ENCODE measurements around the gene DCDC2. TPM values are rescaled to one million over a fixed set of nuclear protein-coding genes. Genes with fewer than 3 reads are reported as not detected.

The DCDC2 gene
- total RNA-seq, 1 experiment from 2014 or later, result 191 TPM

DNA sequence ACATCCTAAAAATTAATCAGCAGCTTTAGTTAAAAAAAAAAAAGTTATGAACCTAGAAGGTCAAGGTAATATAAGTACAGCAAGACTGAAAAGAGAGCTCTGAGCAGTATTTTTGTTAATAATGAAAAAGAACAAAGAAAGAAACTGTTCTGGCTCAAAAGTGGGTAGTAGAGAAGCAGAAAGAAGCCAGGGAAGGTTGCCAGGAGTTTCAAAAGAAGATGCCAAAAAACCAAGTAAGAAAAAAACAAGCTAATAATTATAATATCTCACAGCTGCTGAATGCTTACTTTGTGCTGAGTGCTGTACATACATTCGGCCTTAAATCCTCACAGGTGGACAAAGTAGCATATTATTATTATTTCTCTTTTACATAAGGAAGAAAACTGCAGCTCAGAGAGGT lies 200.0 kb downstream of the DCDC2 start:
- ChIA-PET POLR2A (interaction anchor here (1.0 kb wide), 1 partner anchor 8 kb away, joined by 3 read pairs; no protein-coding TSS in a partner anchor), CTCF (no interaction called here)
- no TSS peak for BruUV-seq (replicated peaks)
- no peak overlapping the region for H3K27ac Mint-ChIP-seq (ENCODE audit: unreplicated experiment)
- no peaks in the 10 kb centered on the region for H3K27me3 Mint-ChIP-seq (ENCODE audit: insufficient read depth, unreplicated experiment)
- H3K4me3 ChIP-seq (ENCODE audit: low read depth, low read length), result no peak overlapping the region
- intact Hi-C loops (cut with micrococcal nuclease; ENCODE audit: unreplicated experiment), result no loop called here
- no peaks in the 10 kb centered on the region for H3K27me3 ChIP-seq (replicated peaks; ENCODE audit: control insufficient read depth, insufficient read depth, low read length)
- TF ChIP-seq, protein P1, sequence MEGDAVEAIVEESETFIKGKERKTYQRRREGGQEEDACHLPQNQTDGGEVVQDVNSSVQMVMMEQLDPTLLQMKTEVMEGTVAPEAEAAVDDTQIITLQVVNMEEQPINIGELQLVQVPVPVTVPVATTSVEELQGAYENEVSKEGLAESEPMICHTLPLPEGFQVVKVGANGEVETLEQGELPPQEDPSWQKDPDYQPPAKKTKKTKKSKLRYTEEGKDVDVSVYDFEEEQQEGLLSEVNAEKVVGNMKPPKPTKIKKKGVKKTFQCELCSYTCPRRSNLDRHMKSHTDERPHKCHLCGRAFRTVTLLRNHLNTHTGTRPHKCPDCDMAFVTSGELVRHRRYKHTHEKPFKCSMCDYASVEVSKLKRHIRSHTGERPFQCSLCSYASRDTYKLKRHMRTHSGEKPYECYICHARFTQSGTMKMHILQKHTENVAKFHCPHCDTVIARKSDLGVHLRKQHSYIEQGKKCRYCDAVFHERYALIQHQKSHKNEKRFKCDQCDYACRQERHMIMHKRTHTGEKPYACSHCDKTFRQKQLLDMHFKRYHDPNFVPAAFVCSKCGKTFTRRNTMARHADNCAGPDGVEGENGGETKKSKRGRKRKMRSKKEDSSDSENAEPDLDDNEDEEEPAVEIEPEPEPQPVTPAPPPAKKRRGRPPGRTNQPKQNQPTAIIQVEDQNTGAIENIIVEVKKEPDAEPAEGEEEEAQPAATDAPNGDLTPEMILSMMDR (IDR thresholded peaks at IDR 0.05; ENCODE audit: insufficient read depth in 1 of 2, low read depth in 1 of 2, low read length in 1 of 2, severe bottlenecking in 1 of 2, unreplicated experiment in 1 of 2), result no peak
- H3K4me1 ChIP-seq, result no peaks in the 10 kb centered on the region
- DNase-seq, result no peak
- H3K4me1 Mint-ChIP-seq (ENCODE audit: low read depth, unreplicated experiment), result no peaks in the 10 kb centered on the region
- no peaks in the 10 kb centered on the region for H3K9me3 Mint-ChIP-seq (ENCODE audit: unreplicated experiment)
- peaks cover 74% of the 10 kb centered on the region for H3K36me3 Mint-ChIP-seq (ENCODE audit: insufficient read depth, unreplicated experiment)
- H3K36me3 ChIP-seq (ENCODE audit: control insufficient read depth, insufficient read depth, low read length), result no peaks in the 10 kb centered on the region
- H3K4me3 Mint-ChIP-seq (ENCODE audit: unreplicated experiment), result no peak overlapping the region
- H3K9me3 ChIP-seq, result no peaks in the 10 kb centered on the region

DNA sequence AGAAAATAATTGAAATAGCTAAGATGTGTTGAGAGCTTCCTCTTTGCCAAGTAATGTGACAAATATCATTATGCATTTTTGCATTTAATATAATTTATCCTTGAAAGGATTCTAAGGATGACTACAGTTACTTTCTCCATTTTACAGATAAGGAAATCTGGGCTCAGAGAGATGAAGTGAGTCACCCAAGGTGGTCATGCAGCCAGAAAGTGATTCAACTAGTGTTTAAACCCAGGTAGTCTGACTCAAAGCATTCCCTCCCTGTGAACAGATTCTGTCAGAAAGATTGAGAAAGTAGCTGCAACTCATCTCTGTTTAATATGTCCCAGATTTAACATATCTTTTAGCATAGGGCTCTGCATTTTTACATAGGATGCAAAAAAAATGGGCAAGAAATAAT lies 203.7 kb downstream of the DCDC2 start:
- H3K4me1 ChIP-seq, result peaks cover 12% of the 10 kb centered on the region
- Mint-ChIP-seq H3K9me3 (ENCODE audit: unreplicated experiment) (peaks cover 22% of the 10 kb centered on the region), H3K4me1 (ENCODE audit: low read depth, unreplicated experiment) (peaks cover 25% of the 10 kb centered on the region), H3K27me3 (ENCODE audit: insufficient read depth, unreplicated experiment) (no peaks in the 10 kb centered on the region), H3K27ac (ENCODE audit: unreplicated experiment) (no peak overlapping the region), H3K36me3 (ENCODE audit: insufficient read depth, unreplicated experiment) (peaks cover 78% of the 10 kb centered on the region), H3K4me3 (ENCODE audit: unreplicated experiment) (no peak overlapping the region)
- H3K4me3 ChIP-seq (ENCODE audit: low read depth, low read length), result no peak overlapping the region
- intact Hi-C loops (cut with micrococcal nuclease; ENCODE audit: unreplicated experiment), result no loop called here
- H3K9me3 ChIP-seq, result 0 out of 2 replicates have a peak, but pooled peaks cover 2% of the 10 kb centered on the region
- TF ChIP-seq, protein P1 (IDR thresholded peaks at IDR 0.05; ENCODE audit: insufficient read depth in 1 of 2, low read depth in 1 of 2, low read length in 1 of 2, severe bottlenecking in 1 of 2, unreplicated experiment in 1 of 2), result no peak
- CTCF ChIA-PET, result no interaction called here
- no peaks in the 10 kb centered on the region; the same call in 1 of the 2 replicates for H3K36me3 ChIP-seq (ENCODE audit: control insufficient read depth, insufficient read depth, low read length)
- POLR2A ChIA-PET, result no interaction called here
- BruUV-seq (replicated peaks), result no TSS peak
- H3K27me3 ChIP-seq (replicated peaks; ENCODE audit: control insufficient read depth, insufficient read depth, low read length), result no peaks in the 10 kb centered on the region
- DNase-seq, result no peak

DNA sequence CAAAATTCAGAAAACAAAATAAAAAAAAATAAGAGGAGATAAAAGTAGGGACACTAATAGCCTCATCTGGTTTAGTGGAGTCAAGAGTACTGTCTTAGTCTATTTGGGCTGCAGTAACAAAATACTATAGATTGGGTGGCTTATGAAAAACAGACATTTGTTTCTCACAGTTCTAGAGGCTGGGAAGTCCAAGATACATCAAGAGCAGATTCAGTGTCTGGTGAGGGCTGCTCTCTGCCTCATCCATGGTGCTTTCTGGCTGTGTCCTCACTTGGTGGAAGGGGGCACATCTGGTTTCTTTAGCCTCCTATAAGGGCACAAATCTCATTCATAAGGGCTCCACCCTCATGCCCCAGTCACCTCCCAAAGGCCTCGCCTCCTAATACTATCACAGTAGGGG lies 205.8 kb downstream of the DCDC2 start:
- intact Hi-C loops (cut with micrococcal nuclease; ENCODE audit: unreplicated experiment), result no loop called here

More for the DNA sequence above, 205.8 kb downstream of the DCDC2 start:
- H3K9me3 Mint-ChIP-seq (ENCODE audit: unreplicated experiment), result peaks cover 22% of the 10 kb centered on the region
- H3K36me3 ChIP-seq (ENCODE audit: control insufficient read depth, insufficient read depth, low read length), result no peaks in the 10 kb centered on the region; the same call in 1 of the 2 replicates
- no TSS peak for BruUV-seq (replicated peaks)
- H3K27me3 ChIP-seq (replicated peaks; ENCODE audit: control insufficient read depth, insufficient read depth, low read length), result no peaks in the 10 kb centered on the region
- H3K4me3 Mint-ChIP-seq (ENCODE audit: unreplicated experiment), result no peak overlapping the region
- H3K27ac Mint-ChIP-seq (ENCODE audit: unreplicated experiment), result peak overlapping the region; percentile 27
- CTCF ChIA-PET, result no interaction called here
- POLR2A ChIA-PET, result no interaction called here
- TF ChIP-seq, protein P1 (IDR thresholded peaks at IDR 0.05; ENCODE audit: insufficient read depth in 1 of 2, low read depth in 1 of 2, low read length in 1 of 2, severe bottlenecking in 1 of 2, unreplicated experiment in 1 of 2), result no peak
- H3K27me3 Mint-ChIP-seq (ENCODE audit: insufficient read depth, unreplicated experiment), result no peaks in the 10 kb centered on the region
- no peak overlapping the region for H3K4me3 ChIP-seq (ENCODE audit: low read depth, low read length)
- H3K4me1 ChIP-seq, result peaks cover 29% of the 10 kb centered on the region
- DNase-seq, result no peak
- H3K4me1 Mint-ChIP-seq (ENCODE audit: low read depth, unreplicated experiment), result peaks cover 46% of the 10 kb centered on the region
- peaks cover 72% of the 10 kb centered on the region for H3K36me3 Mint-ChIP-seq (ENCODE audit: insufficient read depth, unreplicated experiment)
- H3K9me3 ChIP-seq, result 0 out of 2 replicates have a peak, but pooled peaks cover 2% of the 10 kb centered on the region

Measured in Caco-2 (cell line).